Measurements from ENCODE around the gene THSD7B. TPM values are rescaled to one million over a fixed set of nuclear protein-coding genes. Genes with fewer than 3 reads are reported as not detected.

THSD7B gene
- total and polyA plus RNA-seq, 9 donors, result 0.10 to 0.82 (median 0.37) TPM; not detected in 1

DNA sequence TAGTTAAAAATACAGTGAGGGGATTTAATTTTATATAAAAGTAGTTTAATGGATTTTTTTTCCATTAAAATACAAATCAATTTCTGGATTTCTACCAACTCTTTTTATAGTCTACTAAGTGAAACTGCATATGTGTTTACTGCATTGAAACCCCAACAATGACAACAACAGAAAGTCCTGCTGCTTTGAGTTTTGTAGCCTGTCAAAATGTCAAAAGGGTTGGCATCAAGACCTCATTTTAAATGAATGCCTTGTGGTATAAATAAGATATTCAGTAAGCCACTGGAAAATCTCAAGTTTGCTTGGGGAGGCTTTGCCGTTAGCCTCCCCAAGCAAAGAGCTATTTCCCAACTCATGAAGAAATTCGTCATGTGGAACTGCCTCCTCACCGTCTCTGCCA lies 758.6 kb downstream of the THSD7B start:
- no peaks in the 10 kb centered on the region for H3K27me3 ChIP-seq
- intact Hi-C loops (cut with DNase I), result no loop called here
- WGBS, 3 donors, result 41 to 74% (median 61%) methylated on average over 3 of the region's 3 CpGs
- H3K9me3 ChIP-seq, result no peaks in the 10 kb centered on the region
- H3K4me3 ChIP-seq, result no peak overlapping the region
- no peak overlapping the region for H3K27ac ChIP-seq
- H3K4me1 ChIP-seq (ENCODE audit: insufficient read depth), result no peaks in the 10 kb centered on the region
- H3K36me3 ChIP-seq, result no peaks in the 10 kb centered on the region
- DNase-seq, result no peak
- no peak for TF ChIP-seq EP300 (IDR thresholded peaks at IDR 0.05)
- no peak for TF ChIP-seq CTCF (IDR thresholded peaks at IDR 0.05)
- TF ChIP-seq POLR2A (IDR thresholded peaks at IDR 0.05), result no peak

GRCh38 chr2:137525132-137525531 lies 759.8 kb downstream of the THSD7B start:
- Histone ChIP-seq H3K4me3 (no peak overlapping the region), H3K27me3 (no peaks in the 10 kb centered on the region), H3K36me3 (no peaks in the 10 kb centered on the region), H3K9me3 (no peaks in the 10 kb centered on the region), H3K4me1 (ENCODE audit: insufficient read depth) (no peaks in the 10 kb centered on the region), H3K27ac (no peak overlapping the region)
- intact Hi-C loops (cut with DNase I), result no loop called here
- DNase-seq, result no peak
- WGBS, 3 donors, result 35 to 54% (median 44%) methylated on average over 1 of the region's 1 CpG
- TF ChIP-seq POLR2A (IDR thresholded peaks at IDR 0.05) (no peak), CTCF (IDR thresholded peaks at IDR 0.05) (no peak), EP300 (IDR thresholded peaks at IDR 0.05) (no peak)

DNA sequence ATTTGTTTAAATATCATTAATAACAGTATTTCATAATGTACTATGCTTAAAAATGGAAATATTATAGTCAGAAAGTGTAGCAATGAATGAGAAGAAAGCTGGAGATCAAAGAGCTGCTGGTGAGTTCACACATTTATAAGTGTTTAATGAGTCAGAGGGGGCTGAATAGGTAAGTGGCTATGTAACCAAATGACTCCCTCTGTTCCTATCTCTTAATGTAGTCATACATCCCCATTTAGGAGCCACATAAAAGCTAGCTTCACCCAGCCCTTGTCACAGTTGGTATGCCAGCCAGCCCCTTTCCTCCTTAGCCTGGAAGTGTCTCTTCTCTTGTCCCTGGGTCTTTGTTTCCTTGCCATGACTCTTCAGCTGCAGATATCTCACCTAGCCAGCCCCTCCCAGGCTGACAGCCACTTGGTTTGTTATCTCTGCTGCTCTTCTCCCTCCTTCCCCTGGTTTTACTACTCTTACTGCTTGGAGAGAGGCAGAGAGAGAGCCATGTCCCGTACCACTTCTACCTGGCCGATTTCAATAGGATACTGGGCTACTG lies 760.4 kb downstream of the THSD7B start:
- no peaks in the 10 kb centered on the region for H3K4me1 ChIP-seq (ENCODE audit: insufficient read depth)
- WGBS, 3 donors, result 66 to 87% (median 83%) methylated on average over 2 of the region's 2 CpGs
- TF ChIP-seq POLR2A (IDR thresholded peaks at IDR 0.05), result no peak
- TF ChIP-seq CTCF (IDR thresholded peaks at IDR 0.05), result no peak
- TF ChIP-seq EP300 (IDR thresholded peaks at IDR 0.05), result no peak

GRCh38 chr2:137535897-137536296 lies 770.6 kb downstream of the THSD7B start:
- Histone ChIP-seq H3K36me3 (no peaks in the 10 kb centered on the region), H3K9me3 (no peaks in the 10 kb centered on the region), H3K4me1 (ENCODE audit: insufficient read depth) (no peaks in the 10 kb centered on the region), H3K27me3 (no peaks in the 10 kb centered on the region), H3K4me3 (no peak overlapping the region), H3K27ac (no peak overlapping the region)
- TF ChIP-seq POLR2A (IDR thresholded peaks at IDR 0.05) (no peak), CTCF (IDR thresholded peaks at IDR 0.05) (no peak), EP300 (IDR thresholded peaks at IDR 0.05) (no peak)
- intact Hi-C loops (cut with DNase I), result no loop called here
- DNase-seq, result no peak
- WGBS, 3 donors, result 63 to 73% (median 70%) methylated on average over 5 of the region's 5 CpGs

More for the DNA sequence above, 760.4 kb downstream of the THSD7B start:
- DNase-seq, result no peak
- Histone ChIP-seq H3K27me3 (no peaks in the 10 kb centered on the region), H3K27ac (no peak overlapping the region), H3K4me3 (no peak overlapping the region), H3K9me3 (no peaks in the 10 kb centered on the region), H3K36me3 (no peaks in the 10 kb centered on the region)
- intact Hi-C loops (cut with DNase I), result no loop called here
